H1 (cell line): ENCODE measurements around the gene ANKRD6. TPM values are rescaled to one million over a fixed set of nuclear protein-coding genes. Genes with fewer than 3 reads are reported as not detected.

Experiments
- CTCF ChIA-PET: fragments of 300-600 bp; sonication (Branson Sonifier 250); formaldehyde crosslinking; loops from one replicate; lab custom pipeline; 2021; ENCODE audit not compliant: partially characterized antibody; lab: Charles Lee
- POLR2A ChIA-PET: fragments of 300-600 bp; sonication (Branson Sonifier 250); formaldehyde crosslinking; loops from one replicate; lab custom pipeline; 2021; ENCODE audit warnings: inconsistent platforms; ENCODE audit not compliant: partially characterized antibody; lab: Charles Lee
- DNase-seq, 2 experiments: peaks; one replicate each; pipeline versions ENCODE4 v3.0.0 to v3.0.0-alpha.2; 2010 to 2022; ENCODE audit warnings: low spot score in 2 of 2, low read depth in 1 of 2, mixed read lengths in 1 of 2
- FAIRE-seq: peaks from 2 replicates; lab custom pipeline; 2011; peaks lifted over from hg19 to GRCh38; lab: Jason Lieb, UNC
- H2AFZ ChIP-seq: 2 replicates; pipeline ENCODE4 v1.8.1; 2012; ENCODE audit warnings: low read length, inconsistent platforms
- H2AK5ac ChIP-seq: 2 replicates; pipeline ENCODE4 v1.6.1; 2013; ENCODE audit warnings: low read depth, low read length
- H2BK120ac ChIP-seq: replicated peaks from 2 replicates; pipeline ENCODE3; 2013; ENCODE audit warnings: low read depth, low read length, inconsistent platforms
- H2BK12ac ChIP-seq: 2 replicates; pipeline ENCODE4 v1.6.1; 2013; ENCODE audit warnings: low read depth, low read length
- H2BK15ac ChIP-seq: 2 replicates; pipeline ENCODE4 v1.6.1; 2013; ENCODE audit warnings: low read length
- H2BK20ac ChIP-seq: 2 replicates; pipeline ENCODE4 v1.6.1; 2013; ENCODE audit warnings: low read length
- H2BK5ac ChIP-seq: 2 replicates; pipeline ENCODE4 v1.6.1; 2013; ENCODE audit warnings: low read depth, low read length
- H3K14ac ChIP-seq: 2 replicates; pipeline ENCODE4 v1.6.1; 2013; ENCODE audit warnings: inconsistent platforms; ENCODE audit not compliant: insufficient read length
- H3K18ac ChIP-seq: 2 replicates; pipeline ENCODE4 v1.6.1; 2013; ENCODE audit warnings: low read length; ENCODE audit errors: extremely low read depth
- H3K23ac ChIP-seq: 2 replicates; pipeline ENCODE4 v1.6.1; 2013; ENCODE audit warnings: inconsistent platforms; ENCODE audit not compliant: insufficient read length
- H3K23me2 ChIP-seq: 2 replicates; pipeline ENCODE4 v1.6.1; 2013; ENCODE audit warnings: low read depth, low read length
- H3K27ac ChIP-seq: 2 replicates; pipeline ENCODE4 v1.6.1; 2011; ENCODE audit warnings: low read depth, low read length, inconsistent platforms
- H3K27me3 ChIP-seq, 4 experiments: replicated peaks in 1 of 4; 1 replicate in 1 of 4; 2 replicates in 3 of 4; pipeline versions ENCODE4 v1.6.1 to v1.8.1; 2011 to 2013; ENCODE audit warnings: low read length in 3 of 4, mild to moderate bottlenecking in 3 of 4, inconsistent platforms in 2 of 4, mixed read lengths in 2 of 4, moderate library complexity in 1 of 4; ENCODE audit not compliant: control insufficient read depth in 3 of 4, insufficient read depth in 3 of 4; ENCODE audit errors: extremely low read depth in 1 of 4
- H3K36me3 ChIP-seq, 4 experiments: 2 replicates each; pipeline versions ENCODE4 v1.6.1 to v1.8.1; 2011 to 2013; ENCODE audit warnings: mild to moderate bottlenecking in 4 of 4, low read length in 3 of 4, moderate library complexity in 2 of 4, control low read depth in 1 of 4, inconsistent platforms in 1 of 4; ENCODE audit not compliant: insufficient read depth in 4 of 4, control insufficient read depth in 2 of 4
- H3K4ac ChIP-seq: replicated peaks from 2 replicates; pipeline ENCODE3; 2013; ENCODE audit warnings: low read length, low read depth, mixed read lengths, inconsistent platforms; ENCODE audit not compliant: insufficient read length
- H3K4me1 ChIP-seq, 4 experiments: replicated peaks in 1 of 4; 1 replicate in 1 of 4; 2 replicates in 3 of 4; pipeline versions ENCODE4 v1.6.1 to v1.8.1; 2011 to 2013; ENCODE audit warnings: low read length in 3 of 4, inconsistent platforms in 2 of 4, mixed read lengths in 1 of 4; ENCODE audit not compliant: insufficient read depth in 4 of 4, control insufficient read depth in 3 of 4
- H3K4me2 ChIP-seq, 2 experiments: 2 replicates each; pipeline versions ENCODE4 v1.6.1 to v1.8.1; 2011 to 2013; ENCODE audit warnings: low read depth in 2 of 2, low read length in 2 of 2, control low read depth in 1 of 2, inconsistent platforms in 1 of 2, mild to moderate bottlenecking in 1 of 2; ENCODE audit not compliant: insufficient read depth in 1 of 2
- H3K4me3 ChIP-seq, 4 experiments: fragments of 200-600, 300-600 bp in 1 of 4; sonication (generic), shearing (Covaris generic), sonication (Bioruptor Twin) in 1 of 4; 2 replicates each; pipeline versions ENCODE4 v1.5.1 to v1.8.1; 2011 to 2016; ENCODE audit warnings: low read length in 4 of 4, low read depth in 3 of 4, control low read depth in 2 of 4, inconsistent platforms in 2 of 4, mild to moderate bottlenecking in 2 of 4, mixed read lengths in 1 of 4, moderate library complexity in 1 of 4; ENCODE audit not compliant: insufficient read depth in 2 of 4; ENCODE audit errors: extremely low read depth in 1 of 4
- H3K56ac ChIP-seq: replicated peaks from 2 replicates; pipeline ENCODE3; 2013; ENCODE audit warnings: low read depth, mild to moderate bottlenecking, mixed read lengths, low read length, inconsistent platforms; ENCODE audit not compliant: insufficient read length
- H3K79me1 ChIP-seq: 2 replicates; pipeline ENCODE4 v1.6.1; 2013; ENCODE audit warnings: low read depth, low read length, control low read depth
- H3K79me2 ChIP-seq, 2 experiments: 2 replicates each; pipeline versions ENCODE4 v1.6.1 to v1.8.1; 2012 to 2013; ENCODE audit warnings: low read length in 2 of 2, mild to moderate bottlenecking in 2 of 2, inconsistent platforms in 1 of 2; ENCODE audit not compliant: insufficient read depth in 2 of 2, control insufficient read depth in 1 of 2
- H3K9ac ChIP-seq, 4 experiments: replicated peaks in 1 of 4; 1 replicate in 1 of 4; 2 replicates in 3 of 4; pipeline versions ENCODE4 v1.6.1 to v1.8.1; 2011 to 2013; ENCODE audit warnings: low read depth in 3 of 4, low read length in 3 of 4, control low read depth in 2 of 4, mild to moderate bottlenecking in 2 of 4, moderate library complexity in 2 of 4, inconsistent platforms in 1 of 4; ENCODE audit errors: extremely low read depth in 1 of 4
- H3K9me3 ChIP-seq, 2 experiments: 2 replicates each; pipeline versions ENCODE4 v1.6.1 to v1.8.1; 2012 to 2013; ENCODE audit warnings: mild to moderate bottlenecking in 2 of 2, moderate library complexity in 2 of 2, control low read depth in 1 of 2, inconsistent platforms in 1 of 2, low read depth in 1 of 2, low read length in 1 of 2, mixed read lengths in 1 of 2; ENCODE audit not compliant: insufficient read depth in 2 of 2
- H4K20me1 ChIP-seq, 2 experiments: replicated peaks in 1 of 2; 2 replicates each; pipeline versions ENCODE3 to v1.8.1; 2011 to 2013; ENCODE audit warnings: inconsistent platforms in 2 of 2, low read length in 2 of 2, mild to moderate bottlenecking in 1 of 2; ENCODE audit not compliant: insufficient read depth in 2 of 2, control insufficient read depth in 1 of 2
- H4K5ac ChIP-seq: 2 replicates; pipeline ENCODE4 v1.6.1; 2013; ENCODE audit warnings: low read length, low read depth, mixed read lengths, inconsistent platforms; ENCODE audit not compliant: insufficient read length
- H4K8ac ChIP-seq: 2 replicates; pipeline ENCODE4 v1.8.0; 2013; ENCODE audit warnings: mild to moderate bottlenecking, moderate library complexity, low read length, inconsistent platforms; ENCODE audit not compliant: insufficient read depth; ENCODE audit errors: extremely low read depth
- H4K91ac ChIP-seq: replicated peaks from 2 replicates; pipeline ENCODE3; 2013; ENCODE audit warnings: low read length, mixed read lengths, inconsistent platforms; ENCODE audit not compliant: insufficient read length
- CHD1 ChIP-seq: IDR thresholded peaks from 2 replicates; pipeline ENCODE4 v1.6.1; 2012; ENCODE audit warnings: low read depth, low read length, improper control_type of control experiment
- TEAD4 ChIP-seq: IDR thresholded peaks from 2 replicates; pipeline ENCODE4 v1.6.1; 2012; ENCODE audit warnings: low read depth, low read length, inconsistent platforms, mixed read lengths
- WGBS, 2 experiments: shearing (Covaris generic) in 1 of 2; methylation state at CpG; one replicate each; pipeline versions ENCODE4 v1.1.6 to v1.1.7; 2013 to 2015; ENCODE audit warnings: low lambda C conversion rate in 2 of 2, mixed read lengths in 2 of 2, inconsistent platforms in 1 of 2, low coverage in 1 of 2, missing lambda C conversion rate in 1 of 2; ENCODE audit not compliant: insufficient replicate concordance in 2 of 2, insufficient coverage in 1 of 2, insufficient read length in 1 of 2; ENCODE audit errors: extremely low coverage in 1 of 2, missing lambda C conversion rate in 1 of 2; 5-methylcytosine and 5-hydroxymethylcytosine counted together
- polyA plus RNA-seq, 7 experiments: library from polyadenylated mRNA; depleted of rRNA in 3 of 7; stranded (reverse) in 5 of 7; unstranded in 2 of 7; fragments of >200 nt in 5 of 7; fragments of 200-250 nt in 2 of 7; gene quantifications; 1 replicate in 5 of 7; 2 replicates in 1 of 7; 4 replicates in 1 of 7; pipeline versions ENCODE4 v1.2.1 to v1.2.3, GENCODE V29; 2011 to 2013; ENCODE audit warnings: missing spikeins in 2 of 7, mixed read lengths in 2 of 7
- total RNA-seq: library from RNA; stranded (reverse); fragmentation: NEBNext Ultra II Directional; extraction: Animal tissue kit (Norgen Biotek cat#: 25700); gene quantifications from 2 replicates; pipeline ENCODE4 v1.2.1, GENCODE V29; 2021

ANKRD6 gene
- total and polyA plus RNA-seq, 2 of the 8 experiments (the other 6 are each of a cell fraction or from before 2014, with no cell fraction given): 5.9 to 12.8 TPM

- ChIA-PET POLR2A (no interaction called here), CTCF (no interaction called here)
- Histone ChIP-seq H2BK15ac (no peak overlapping the region), H2BK12ac (no peak overlapping the region), H3K23ac (no peak overlapping the region), H3K4me1 (peaks cover 2 to 22% (median 11%) of the 10 kb centered on the region in 4 experiments; a peak in 6 of 7 replicates), H3K79me1 (no peaks in the 10 kb centered on the region), H4K20me1 (no peaks in the 10 kb centered on the region), H3K36me3 (no peaks in the 10 kb centered on the region; a peak in 1 of 8 replicates), H3K27me3 (peaks cover 0 to 3% (median 0%) of the 10 kb centered on the region in 4 experiments; a peak in 1 of 7 replicates), H2BK120ac (no peak overlapping the region), H4K5ac (no peak overlapping the region), H2BK20ac (no peak overlapping the region), H3K23me2 (no peaks in the 10 kb centered on the region), H3K27ac (no peak overlapping the region), H3K56ac (no peak overlapping the region), H3K14ac (no peak overlapping the region), H3K9me3 (peaks cover 12 to 17% of the 10 kb centered on the region in 2 experiments), H3K4ac (no peak overlapping the region), H3K4me3 (no peak overlapping the region), H4K8ac (no peak overlapping the region), H3K9ac (no peak overlapping the region), H4K91ac (no peak overlapping the region), H3K18ac (no peak overlapping the region), H3K4me2 (no peak overlapping the region), H3K79me2 (no peaks in the 10 kb centered on the region), H2AK5ac (no peak overlapping the region), H2BK5ac (no peak overlapping the region), H2AFZ (no peak overlapping the region)
- FAIRE-seq (no peak), DNase-seq (no peak)
- 94% methylated on average over 1 of the region's 1 CpG; no CpG with 5 or more reads in 1 of the 2 experiments for WGBS, 2 experiments
- TF ChIP-seq TEAD4: peak; percentile 48; the same call in 1 of the 2 replicates
- TF ChIP-seq CHD1: no peak
Observed at GRCh38 chr6:89559487-89559886, 126.5 kb downstream of the ANKRD6 start.
